HG03095 (cell line): ENCODE measurements around the gene TBCA.

Source experiments
- ATAC-seq: cut with Tn5 transposase; IDR thresholded peaks from one replicate; pipeline ENCODE4 v1.9.1; 2021; ENCODE audit warnings: moderate library complexity; ENCODE audit not compliant: unreplicated experiment

The TBCA gene

DNA sequence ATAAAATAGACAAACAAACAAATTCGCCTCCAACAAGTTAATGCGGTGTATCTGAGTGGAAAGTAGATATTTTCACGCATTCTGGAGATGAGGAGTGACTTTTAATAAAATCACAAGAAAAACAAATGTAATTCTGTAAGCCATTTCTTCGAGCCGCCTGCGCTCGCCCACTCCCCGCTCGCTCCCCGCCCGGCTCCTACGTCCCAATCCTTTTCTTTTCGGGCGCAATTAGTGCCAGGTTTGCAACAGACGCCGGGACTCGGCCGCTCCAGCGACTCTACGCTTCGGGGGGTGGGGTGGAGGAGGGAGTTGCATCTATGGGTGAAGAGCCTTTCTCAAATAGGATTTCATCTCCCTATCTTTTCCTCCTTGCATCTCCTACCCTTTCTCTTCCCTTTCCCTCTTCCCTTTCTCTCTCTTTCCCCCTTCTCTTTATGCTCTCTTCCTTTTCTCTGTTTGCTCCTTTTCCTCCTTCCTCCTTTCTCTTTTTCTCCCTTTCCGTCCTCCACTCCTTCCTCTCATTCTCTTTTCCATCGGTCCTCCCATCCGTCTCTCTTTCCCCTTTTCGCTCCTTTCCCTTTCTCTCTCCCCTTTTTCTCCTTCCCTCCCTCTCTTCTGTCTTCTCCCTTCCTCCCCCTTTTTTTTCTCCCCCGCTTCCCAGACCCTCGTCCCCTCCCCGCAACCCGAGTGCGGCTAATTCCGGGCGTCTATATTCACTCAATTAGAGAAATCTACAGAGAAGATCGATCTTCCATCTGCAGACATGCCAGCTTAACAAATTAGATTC is 131.6 kb downstream of the TBCA start:
- ATAC-seq: no peak

DNA sequence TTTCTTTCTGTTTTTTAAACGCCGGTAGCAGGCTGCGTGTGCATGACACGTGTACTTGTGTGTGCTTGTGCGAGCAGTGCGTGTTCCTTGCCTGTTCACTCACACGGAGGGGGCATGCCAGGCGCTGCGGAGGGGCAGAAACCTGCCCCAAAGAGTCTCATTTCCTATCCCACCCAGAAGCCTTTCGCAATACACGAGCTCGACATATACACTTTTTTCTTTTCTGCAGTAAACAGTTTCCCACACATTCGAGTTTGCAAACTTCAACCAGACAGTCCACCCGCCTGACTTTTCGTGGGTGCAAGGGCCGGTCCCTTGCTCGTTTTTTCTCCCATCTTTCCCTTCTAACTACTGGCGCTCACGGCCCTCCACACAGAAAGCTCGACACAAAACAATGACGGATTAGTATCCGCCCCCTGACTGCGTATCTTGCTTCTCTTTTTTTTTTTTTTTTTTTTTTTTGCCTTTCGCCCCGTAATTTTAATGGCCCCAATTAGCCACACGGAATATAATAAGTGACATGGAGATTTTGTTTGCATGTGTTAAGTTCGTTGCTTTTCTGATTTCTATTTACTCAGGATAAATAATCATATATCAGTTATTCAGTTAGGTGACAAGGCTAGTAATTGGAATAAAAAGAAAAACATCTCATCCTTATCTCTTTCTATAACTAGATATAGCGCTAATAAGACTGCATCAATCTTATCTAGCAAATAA is 132.3 kb downstream of the TBCA start:
- ATAC-seq: no peak

DNA sequence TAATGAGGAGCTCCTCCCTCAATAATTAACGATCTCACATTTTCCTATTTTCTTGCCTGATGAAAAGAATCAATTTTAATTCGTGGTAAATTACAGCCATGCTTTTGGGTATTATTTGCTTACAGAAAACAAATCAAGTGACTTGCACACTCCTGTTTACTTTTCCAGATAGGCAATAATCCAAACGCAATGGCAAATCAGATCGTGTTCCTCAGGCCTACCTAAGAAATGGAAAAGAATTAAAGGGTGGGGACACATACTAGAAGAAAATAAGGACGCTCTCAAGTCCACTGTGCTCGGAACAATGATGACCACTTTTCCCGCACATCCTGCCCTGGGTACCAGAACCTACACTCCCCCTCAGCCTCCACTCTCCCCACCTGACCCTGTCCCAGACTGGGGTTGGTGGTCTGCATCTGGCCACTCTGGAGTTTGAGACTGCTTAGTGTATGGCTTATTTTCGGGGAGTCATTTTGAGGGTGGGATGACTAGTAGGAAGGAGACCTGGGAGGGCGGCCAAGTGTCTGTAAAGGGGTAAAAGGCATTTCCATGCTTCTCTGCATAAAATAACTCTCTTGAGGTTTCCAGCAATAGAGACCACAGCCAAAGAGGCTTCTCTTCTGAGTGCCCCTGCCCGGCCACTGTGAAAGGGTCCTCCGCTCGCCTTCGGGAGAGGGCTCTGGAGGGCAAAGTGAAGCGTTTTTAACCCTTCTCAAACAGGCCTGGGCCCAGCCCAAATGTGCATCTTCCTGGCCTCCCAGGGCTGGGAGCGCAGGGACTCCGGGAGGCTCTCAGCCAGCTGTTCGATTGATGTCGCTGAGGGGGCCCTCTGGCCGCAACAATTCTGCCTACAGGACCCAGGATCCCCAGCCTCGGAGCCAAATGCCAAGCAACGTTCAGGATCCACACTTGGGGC is 133.1 kb downstream of the TBCA start:
- ATAC-seq: no peak

DNA sequence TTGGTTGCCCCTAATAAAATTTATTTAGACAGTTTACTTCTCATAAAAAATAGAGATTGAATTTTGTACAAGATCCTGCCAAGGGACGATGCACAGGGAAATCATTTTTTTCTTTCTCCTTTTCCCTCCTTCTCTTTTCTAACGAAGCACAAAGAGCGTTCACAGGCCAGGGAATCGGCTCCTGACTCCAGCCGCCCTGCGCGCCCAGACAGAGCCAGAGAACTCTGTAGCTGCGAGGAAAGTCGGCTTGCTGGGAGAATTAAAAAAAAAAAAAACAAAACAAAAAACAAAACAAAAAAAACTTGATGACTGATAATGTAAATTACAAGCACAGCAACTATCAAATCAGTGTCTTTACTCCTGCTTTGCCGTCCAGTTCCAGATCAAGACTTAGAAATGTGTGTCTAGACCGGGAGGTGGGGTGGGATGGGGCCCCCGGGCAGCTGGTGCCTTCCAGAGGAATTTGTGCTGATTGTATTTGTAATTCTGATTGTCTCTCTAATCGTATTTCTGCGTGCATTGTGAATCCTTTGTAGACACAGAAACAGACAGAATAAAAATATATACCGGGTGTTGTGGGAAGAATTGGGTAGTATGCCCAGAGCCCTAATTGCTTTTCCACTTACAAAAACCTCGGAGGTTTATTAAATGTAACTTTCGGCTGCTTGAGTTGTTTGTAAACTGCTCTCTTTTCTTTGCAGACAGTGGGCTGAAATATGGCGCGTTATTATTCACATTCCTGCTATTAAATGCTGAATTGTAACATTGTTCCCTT is 134.0 kb downstream of the TBCA start:
- ATAC-seq: no peak

DNA sequence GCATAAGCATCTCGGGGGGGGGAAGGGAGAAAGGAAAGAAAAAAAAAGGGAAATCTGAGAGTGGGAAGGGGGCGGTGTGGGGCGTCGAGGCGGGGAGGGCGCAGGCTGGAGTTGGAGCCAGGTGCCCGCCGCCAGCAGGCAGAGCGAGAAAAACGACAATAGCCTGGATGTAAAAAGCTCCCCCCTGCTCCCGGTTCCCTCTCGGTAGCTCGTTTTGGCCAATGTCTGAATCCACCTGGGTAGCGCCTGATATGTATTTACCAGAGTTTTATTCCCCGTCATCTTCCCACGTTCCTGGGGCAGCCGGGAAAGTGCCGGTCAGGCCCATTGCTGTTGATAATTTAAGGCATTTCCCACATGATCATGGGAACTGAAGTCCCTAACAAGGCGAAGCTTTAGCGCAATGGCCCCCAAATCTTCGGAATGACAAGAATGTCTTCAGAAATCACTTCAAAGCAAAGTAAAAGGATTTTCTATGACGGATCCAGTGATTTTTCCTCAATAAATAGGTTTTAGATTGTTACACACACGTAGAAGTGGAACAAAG is 134.7 kb downstream of the TBCA start:
- ATAC-seq: no peak
